A673 (cell line): ENCODE results near the gene CEP164. TPM values are rescaled to one million over a fixed set of nuclear protein-coding genes. Genes with fewer than 3 reads are reported as not detected.
"Not testable (repeated sequence)": the region's sequence is repeated elsewhere in the genome, so short reads cannot be mapped to it uniquely, and the experiment has no call there.

Experiments
- BruUV-seq: library from RNA; stranded (reverse); fragments of 400-500 nt; replicated peaks from 2 replicates; lab custom pipeline; 2021; lab: Mats Ljungman, UMichigan
- CTCF ChIA-PET: fragments of 300-600 bp; sonication (Branson Sonifier 250); formaldehyde crosslinking; loops from one replicate; lab custom pipeline; 2022; ENCODE audit warnings: antibody characterized with exemption; lab: Charles Lee
- POLR2A ChIA-PET: fragments of 300-600 bp; sonication (Branson Sonifier 250); formaldehyde crosslinking; loops from one replicate; lab custom pipeline; 2022; ENCODE audit warnings: antibody characterized with exemption; ENCODE audit not compliant: low non-redundant PET; lab: Charles Lee
- DNase-seq: peaks from one replicate; pipeline ENCODE4 v3.0.0-alpha.2; 2015; ENCODE audit warnings: low spot score
- H3K27ac ChIP-seq: fragments of 200-600 bp; sonication (generic); 2 replicates; pipeline ENCODE4 v1.5.1; 2016; ENCODE audit warnings: mixed run types, low read depth, mild to moderate bottlenecking, mixed read lengths, antibody characterized with exemption, low read length; ENCODE audit not compliant: poor library complexity, severe bottlenecking
- H3K27me3 ChIP-seq: fragments of 200-600 bp; sonication (generic); replicated peaks from 2 replicates; pipeline ENCODE4 v1.6.1; 2017; ENCODE audit warnings: mixed run types, low read depth, mild to moderate bottlenecking, mixed read lengths, antibody characterized with exemption, low read length; ENCODE audit not compliant: insufficient read depth, poor library complexity
- H3K36me3 ChIP-seq: fragments of 200-600 bp; sonication (generic); 2 replicates; pipeline ENCODE4 v1.6.1; 2016; ENCODE audit warnings: mixed run types, mild to moderate bottlenecking, mixed read lengths, antibody characterized with exemption, low read length; ENCODE audit not compliant: insufficient read depth, poor library complexity, severe bottlenecking
- H3K4me1 ChIP-seq: fragments of 200-600 bp; sonication (generic); 2 replicates; pipeline ENCODE4 v1.6.1; 2017; ENCODE audit warnings: mixed run types, mild to moderate bottlenecking, mixed read lengths, antibody characterized with exemption, low read length; ENCODE audit not compliant: insufficient read depth, poor library complexity, severe bottlenecking
- H3K4me3 ChIP-seq: fragments of 200-600 bp; sonication (generic); 2 replicates; pipeline ENCODE4 v1.5.1; 2016; ENCODE audit warnings: low read depth, mixed run types, mild to moderate bottlenecking, mixed read lengths, low read length; ENCODE audit not compliant: poor library complexity, severe bottlenecking
- H3K9me3 ChIP-seq: fragments of 200-600 bp; sonication (generic); 2 replicates; pipeline ENCODE4 v1.6.1; 2016; ENCODE audit warnings: mixed run types, low read depth, mild to moderate bottlenecking, mixed read lengths, antibody characterized with exemption, low read length; ENCODE audit not compliant: poor library complexity, severe bottlenecking
- CTCF ChIP-seq: fragments of 300-800, 200-600 bp; sonication (generic); conservative IDR thresholded peaks from 2 replicates; pipeline ENCODE4 v1.5.1; 2017; ENCODE audit warnings: low read depth, mild to moderate bottlenecking, antibody characterized with exemption, low read length, moderate library complexity, mixed read lengths
- EZH2 ChIP-seq: fragments of 200-600 bp; sonication (generic); IDR thresholded peaks from 2 replicates; pipeline ENCODE4 v1.6.1; 2017; ENCODE audit warnings: borderline replicate concordance, low read depth, mild to moderate bottlenecking, mixed read lengths, antibody characterized with exemption, low read length; ENCODE audit not compliant: poor library complexity, severe bottlenecking
- intact Hi-C: fragments of 100-400 bp; cut with micrococcal nuclease; formaldehyde crosslinking; loops from one replicate; pipeline ENCODE4 v1.10.0; 2022; ENCODE audit not compliant: unreplicated experiment
- total RNA-seq: library from RNA; stranded (reverse); gene quantifications from 2 replicates; pipeline ENCODE4 v1.2.3, GENCODE V29; 2021

Gene CEP164
- total RNA-seq, 1 experiment from 2014 or later: 39.4 TPM

DNA sequence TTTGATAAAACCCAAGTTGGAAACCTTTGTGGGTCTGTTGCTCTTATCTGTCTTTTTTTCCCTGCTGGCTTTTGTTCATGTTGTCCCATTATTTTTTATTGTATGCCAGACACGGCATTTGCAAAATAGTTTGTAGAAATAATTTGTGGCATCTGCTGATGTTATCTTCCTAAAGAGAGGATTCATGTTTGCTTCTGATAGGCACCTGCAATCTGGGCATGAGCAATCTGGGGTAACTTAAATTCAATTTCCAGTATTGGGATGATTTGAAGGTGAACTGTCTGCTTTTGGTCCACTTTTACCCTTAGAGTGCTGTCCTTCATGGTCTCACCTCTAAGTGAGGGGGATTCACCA lies 126.9 kb downstream of the CEP164 start:
- H3K36me3 ChIP-seq: no peaks in the 10 kb centered on the region
- CTCF ChIA-PET: no interaction called here
- intact Hi-C loops: no loop called here

DNA sequence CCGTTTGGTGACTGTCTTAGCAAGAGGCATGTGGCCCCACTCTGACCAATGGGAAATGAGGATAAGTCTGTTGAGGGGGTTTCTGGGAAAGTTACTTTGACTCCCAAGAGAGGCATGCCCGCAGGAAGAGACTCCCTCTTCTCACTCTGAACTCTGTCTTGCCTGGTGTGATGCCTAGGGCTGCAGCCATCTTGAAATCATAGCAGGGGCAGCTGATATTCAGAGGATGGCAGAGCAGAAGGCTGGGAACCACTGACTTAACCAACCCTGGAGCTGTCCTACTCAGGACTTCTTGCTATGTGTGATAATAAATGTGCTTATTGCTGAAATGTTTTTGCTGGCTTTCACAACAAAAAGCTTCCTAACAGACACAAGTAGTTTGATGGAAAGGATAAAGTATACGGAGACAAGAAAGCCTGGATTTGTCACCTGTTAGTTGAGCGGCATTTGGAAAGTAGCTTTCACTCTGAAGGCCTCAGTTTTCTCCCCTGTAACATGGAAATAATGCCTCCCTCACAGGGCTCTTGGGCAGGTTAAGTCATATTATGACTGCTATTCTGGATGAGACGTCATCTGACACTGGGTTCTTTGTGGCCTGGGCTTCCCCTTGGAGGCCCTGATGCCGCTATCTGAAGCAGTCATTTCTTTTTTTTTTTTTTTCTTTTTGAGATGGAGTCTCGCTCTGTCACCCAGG lies 128.5 kb downstream of the CEP164 start:
- Histone ChIP-seq H3K9me3 (no peaks in the 10 kb centered on the region), H3K27me3 (peaks cover 9% of the 10 kb centered on the region), H3K27ac (no peak overlapping the region), H3K36me3 (no peaks in the 10 kb centered on the region), H3K4me1 (no peaks in the 10 kb centered on the region), H3K4me3 (no peak overlapping the region)
- intact Hi-C loops: no loop called here
- POLR2A ChIA-PET: no interaction called here
- no peak for DNase-seq
- no TSS peak for BruUV-seq
- CTCF ChIA-PET: interaction anchor here (0.7 kb wide), 1 partner anchor 30 kb away, joined by 5 read pairs; no protein-coding TSS in a partner anchor
- no peak for TF ChIP-seq EZH2
- TF ChIP-seq CTCF: no peak

More for the DNA sequence above, 126.9 kb downstream of the CEP164 start:
- Histone ChIP-seq H3K9me3 (no peaks in the 10 kb centered on the region), H3K27me3 (peaks cover 9% of the 10 kb centered on the region), H3K4me3 (no peak overlapping the region), H3K27ac (no peak overlapping the region), H3K4me1 (no peaks in the 10 kb centered on the region)
- TF ChIP-seq EZH2: no peak
- no peak for TF ChIP-seq CTCF
- POLR2A ChIA-PET: no interaction called here
- DNase-seq: no peak
- BruUV-seq: no TSS peak

- H3K9me3 ChIP-seq, H3K36me3 ChIP-seq, DNase-seq, H3K27ac ChIP-seq, H3K4me1 ChIP-seq, BruUV-seq, H3K27me3 ChIP-seq, CTCF ChIA-PET, intact Hi-C loops, H3K4me3 ChIP-seq, POLR2A ChIA-PET: not testable (repeated sequence)
These were observed 129.0 kb downstream of the CEP164 start for GRCh38 chr11:117456721-117457029.

DNA sequence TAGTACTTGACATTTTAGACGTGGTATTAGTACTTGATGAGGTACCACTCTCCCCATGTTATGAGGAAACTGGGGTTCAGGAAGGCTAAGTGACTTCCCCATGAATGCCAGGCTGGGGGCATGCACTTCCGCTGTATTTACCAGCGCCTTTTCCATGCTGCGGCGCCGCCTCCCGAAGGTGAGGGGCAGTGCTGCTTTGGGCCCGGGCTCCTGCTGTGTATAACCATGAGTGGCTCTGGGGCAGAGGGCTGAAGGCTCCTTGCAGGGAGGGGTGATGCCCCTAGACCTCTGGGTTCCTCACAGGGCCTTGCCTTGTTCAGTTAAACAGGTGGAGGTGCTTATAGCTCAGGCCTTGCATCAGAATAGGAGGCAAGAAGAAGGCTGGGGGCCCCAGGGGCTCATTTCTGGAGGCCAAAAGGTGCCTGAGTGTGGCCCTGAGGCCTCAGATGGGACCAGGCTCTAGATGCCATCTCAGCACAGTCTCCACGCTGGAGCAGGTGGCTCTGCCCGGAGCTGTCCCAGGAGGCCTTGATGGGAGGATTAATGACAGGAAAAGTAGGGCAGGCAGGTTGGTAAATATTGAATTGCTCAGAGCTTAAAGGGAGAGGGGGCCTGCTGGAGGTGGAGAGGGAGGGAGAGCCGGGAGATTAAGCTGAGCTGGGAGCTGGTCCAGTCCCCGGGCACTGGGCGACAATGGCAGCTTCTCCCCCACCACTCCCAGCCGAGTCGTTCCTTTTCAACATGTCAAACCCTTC lies 129.6 kb downstream of the CEP164 start:
- Histone ChIP-seq H3K36me3 (no peaks in the 10 kb centered on the region), H3K9me3 (no peaks in the 10 kb centered on the region), H3K27me3 (peaks cover 5% of the 10 kb centered on the region), H3K4me1 (no peaks in the 10 kb centered on the region), H3K4me3 (no peak overlapping the region), H3K27ac (no peak overlapping the region)
- CTCF ChIA-PET: no interaction called here
- TF ChIP-seq EZH2 (no peak), CTCF (no peak)
- POLR2A ChIA-PET: no interaction called here
- DNase-seq: no peak
- intact Hi-C loops: no loop called here
- no TSS peak for BruUV-seq
